A673 (cell line): ENCODE measurements around the gene ZNF680.

Source experiments
- CTCF ChIP-seq: fragments of 300-800, 200-600 bp; sonication (generic); conservative IDR thresholded peaks from 2 replicates; pipeline ENCODE4 v1.5.1; 2017; ENCODE audit warnings: low read depth, mild to moderate bottlenecking, antibody characterized with exemption, low read length, moderate library complexity, mixed read lengths
- EZH2 ChIP-seq: fragments of 200-600 bp; sonication (generic); IDR thresholded peaks from 2 replicates; pipeline ENCODE4 v1.6.1; 2017; ENCODE audit warnings: borderline replicate concordance, low read depth, mild to moderate bottlenecking, mixed read lengths, antibody characterized with exemption, low read length; ENCODE audit not compliant: poor library complexity, severe bottlenecking

- TF ChIP-seq CTCF (no peak), EZH2 (no peak)
These were observed 49.6 kb upstream of the ZNF680 start for GRCh38 chr7:64612452-64612851.
